K562 (cell line): ENCODE results near the gene CDYL. TPM values are rescaled to one million over a fixed set of nuclear protein-coding genes. Genes with fewer than 3 reads are reported as not detected.

Experiments
- ATAC-seq: fragments of 200-7000 bp; cut with Tn5 transposase; 3 replicates; pipeline ENCODE4 v1.9.1; 2020; ENCODE audit warnings: moderate library complexity
- BruUV-seq: library from RNA; stranded (reverse); fragments of 400-500 nt; replicated peaks from 2 replicates; lab custom pipeline; 2021; lab: Mats Ljungman, UMichigan
- CTCF ChIA-PET: fragments of 300-600 bp; formaldehyde crosslinking; extraction: SDS; loops from one replicate; lab custom pipeline; 2021; ENCODE audit warnings: low intra/inter-chr PET ratio; lab: Yijun Ruan, JAX
- POLR2A ChIA-PET: fragments of 300-600, 350-650 bp; sonication (Branson Sonifier 250); formaldehyde crosslinking; extraction: SDS; loops from one replicate; lab custom pipeline; 2021; ENCODE audit warnings: antibody characterized with exemption, inconsistent platforms; lab: Yijun Ruan, JAX
- DNase-seq, 4 experiments: peaks; one replicate each; pipeline versions ENCODE4 v3.0.0 to v3.0.0-alpha.2; 2011 to 2018; ENCODE audit warnings: low spot score in 3 of 4, mixed read lengths in 3 of 4; ENCODE audit errors: extremely low read depth in 1 of 4
- FAIRE-seq: peaks from 2 replicates; lab custom pipeline; 2011; peaks lifted over from hg19 to GRCh38; lab: Jason Lieb, UNC
- H2AFZ ChIP-seq: 2 replicates; pipeline ENCODE4 v1.6.0; 2011; ENCODE audit warnings: low read depth, low read length, control low read depth, inconsistent platforms
- H3K27ac ChIP-seq: fragments of 200-600 bp; 3 replicates; pipeline ENCODE4 v1.8.0; 2011; ENCODE audit warnings: low read depth, mild to moderate bottlenecking, control low read depth, inconsistent platforms, low read length, moderate library complexity, mixed read lengths; ENCODE audit errors: extremely low read depth
- H3K27me3 ChIP-seq, 2 experiments: fragments of 300-600 bp in 1 of 2; 2 replicates in 1 of 2; 3 replicates in 1 of 2; pipeline versions ENCODE4 v1.6.0 to v1.8.0; 2011; ENCODE audit warnings: inconsistent platforms in 2 of 2, low read length in 2 of 2, mild to moderate bottlenecking in 1 of 2, mixed read lengths in 1 of 2, moderate library complexity in 1 of 2; ENCODE audit not compliant: control insufficient read depth in 2 of 2, insufficient read depth in 2 of 2
- H3K36me3 ChIP-seq: fragments of 300-600 bp; 3 replicates; pipeline ENCODE4 v1.8.0; 2011; ENCODE audit warnings: mild to moderate bottlenecking, low read length, inconsistent platforms; ENCODE audit not compliant: control insufficient read depth, insufficient read depth
- H3K4me1 ChIP-seq, 2 experiments: fragments of 200-600 bp in 1 of 2; replicated peaks in 1 of 2; 2 replicates in 1 of 2; 3 replicates in 1 of 2; pipeline versions ENCODE4 v1.5.1 to v1.8.0; 2011; ENCODE audit warnings: inconsistent platforms in 2 of 2, low read length in 2 of 2, mild to moderate bottlenecking in 1 of 2, mixed read lengths in 1 of 2, moderate library complexity in 1 of 2; ENCODE audit not compliant: control insufficient read depth in 2 of 2, insufficient read depth in 2 of 2
- H3K4me2 ChIP-seq: 2 replicates; pipeline ENCODE4 v1.6.1; 2011; ENCODE audit warnings: low read length, control low read depth, inconsistent platforms, mixed read lengths; ENCODE audit not compliant: insufficient read depth
- H3K4me3 ChIP-seq: fragments of 200-600 bp; sonication (generic), shearing (Covaris generic); 2 replicates; pipeline ENCODE4 v1.5.1; 2016; ENCODE audit warnings: control low read depth, inconsistent platforms
- H3K79me2 ChIP-seq: fragments of 200-600 bp; 3 replicates; pipeline ENCODE4 v1.8.0; 2011; ENCODE audit warnings: low read length, inconsistent platforms; ENCODE audit not compliant: control insufficient read depth, insufficient read depth
- H3K9ac ChIP-seq, 2 experiments: 2 replicates each; pipeline versions ENCODE4 v1.6.0 to v1.6.1; 2011; ENCODE audit warnings: low read depth in 2 of 2, low read length in 2 of 2, control low read depth in 1 of 2, inconsistent platforms in 1 of 2, mild to moderate bottlenecking in 1 of 2, mixed read lengths in 1 of 2; ENCODE audit not compliant: insufficient read depth in 1 of 2
- H3K9me1 ChIP-seq: one replicate; pipeline ENCODE4 v1.6.0; 2011; ENCODE audit warnings: inconsistent platforms, mild to moderate bottlenecking, low read length, moderate library complexity; ENCODE audit not compliant: control insufficient read depth, insufficient read depth
- H3K9me3 ChIP-seq: replicated peaks from 2 replicates; pipeline ENCODE4 v1.5.1; 2011; ENCODE audit warnings: low read depth, low read length, inconsistent platforms; ENCODE audit not compliant: control insufficient read depth, insufficient read depth
- H4K20me1 ChIP-seq: replicated peaks from 2 replicates; pipeline ENCODE4 v1.6.1; 2011; ENCODE audit warnings: low read length, inconsistent platforms, mixed read lengths; ENCODE audit not compliant: control insufficient read depth, insufficient read depth
- ATF3 ChIP-seq, 2 experiments: fragments of 450-650 bp in 1 of 2; sonication (generic) in 1 of 2; formaldehyde crosslinking in 1 of 2; IDR thresholded peaks in 1 of 2; conservative IDR thresholded peaks in 1 of 2; 2 replicates each; pipeline versions ENCODE4 v1.6.1 to v1.8.1; 2016 to 2023; ENCODE audit warnings: mild to moderate bottlenecking in 2 of 2, moderate library complexity in 2 of 2, inconsistent platforms in 1 of 2, missing genetic modification reagents in 1 of 2
- CSDE1 ChIP-seq, 2 experiments: fragments of 450-650 bp; IDR thresholded peaks; 2 replicates each; pipeline ENCODE4 v1.6.1; 2016; ENCODE audit warnings: mild to moderate bottlenecking in 1 of 2
- MCM5 ChIP-seq: fragments of 450-650 bp; IDR thresholded peaks from 2 replicates; pipeline ENCODE4 v1.6.1; 2016; ENCODE audit warnings: low read depth
- PHF20 ChIP-seq: fragments of 450-650 bp; IDR thresholded peaks from 2 replicates; pipeline ENCODE4 v1.6.1; 2018; ENCODE audit not compliant: partially characterized antibody
- PTBP1 ChIP-seq: fragments of 200-400 bp; formaldehyde crosslinking; IDR thresholded peaks from 2 replicates; pipeline ENCODE4 v1.6.1; 2017; ENCODE audit warnings: low read depth, low read length
- SMAD1 ChIP-seq: fragments of 150-350 bp; IDR thresholded peaks from 2 replicates; pipeline ENCODE4 v1.6.1; 2014; ENCODE audit warnings: low read length, low read depth; ENCODE audit not compliant: partially characterized antibody
- TRIM25 ChIP-seq: fragments of 450-650 bp; IDR thresholded peaks from 2 replicates; pipeline ENCODE4 v1.7.0; 2016; ENCODE audit warnings: borderline replicate concordance
- ZBTB2 ChIP-seq: fragments of 450-650 bp; IDR thresholded peaks from 2 replicates; pipeline ENCODE4 v1.6.1; 2016; ENCODE audit warnings: antibody characterized with exemption
- ZNF347 ChIP-seq: fragments of 450-650 bp; formaldehyde crosslinking; IDR thresholded peaks from 2 replicates; pipeline ENCODE4 v1.4.0; 2020; ENCODE audit warnings: low read depth, mild to moderate bottlenecking, moderate library complexity
- WGBS: fragments of 100-300 bp; shearing (Covaris generic); methylation state at CpG from one replicate; pipeline ENCODE4 v1.1.6; 2016; ENCODE audit warnings: low coverage, mixed read lengths; ENCODE audit not compliant: insufficient coverage; ENCODE audit errors: missing lambda C conversion rate; 5-methylcytosine and 5-hydroxymethylcytosine counted together
- in situ Hi-C: fragments of 300-500 bp; cut with MboI; formaldehyde crosslinking; loops from 4 replicates; pipeline ENCODE4 v1.15.0; 2018; ENCODE audit warnings: inconsistent platforms, mixed read lengths
- intact Hi-C: fragments of 100-400 bp; cut with micrococcal nuclease; formaldehyde crosslinking; loops from 2 replicates; pipeline ENCODE4 v1.14.2; 2022
- polyA plus RNA-seq, 8 experiments: library from polyadenylated mRNA; depleted of rRNA in 4 of 8; stranded (reverse) in 5 of 8; unstranded in 3 of 8; fragments of >200 nt; fragmentation: Nextera tagmentation in 2 of 8; fragmentation: Illumina TruSeq in 1 of 8; extraction: Ambion mirVana in 2 of 8; extraction: Trizol in 1 of 8; gene quantifications; 2 replicates each; pipeline versions ENCODE4 v1.2.1 to v1.2.3, GENCODE V29; 2011 to 2014; ENCODE audit warnings: inconsistent platforms in 1 of 8, missing spikeins in 1 of 8
- total RNA-seq, 7 experiments: library from RNA; depleted of rRNA in 6 of 7; stranded (reverse); fragments of >200 nt in 6 of 7; fragmentation: Illumina TruSeq in 2 of 7; extraction: Trizol in 2 of 7; gene quantifications; 2 replicates each; pipeline versions ENCODE4 v1.2.1 to v1.2.3, GENCODE V29; 2011 to 2021; ENCODE audit warnings: low replicate concordance in 1 of 7

CDYL gene
- total and polyA plus RNA-seq, 9 of the 15 experiments (the other 6 are each of a cell fraction or from before 2014, with no cell fraction given) = 8.1 to 45.8 (median 40.8) TPM

- CTCF ChIA-PET = no interaction called here
- no TSS peak for BruUV-seq
- H2AFZ ChIP-seq = no peak overlapping the region
- no peak for DNase-seq
- TF ChIP-seq SMAD1 (no peak), ZBTB2 (no peak), CSDE1 (IDR thresholded peaks at IDR 0.05) (no peak), ATF3 (IDR thresholded peaks at IDR 0.05) (no peak), ATF3 (CRISPR knock-in tag; conservative IDR thresholded peaks at IDR 0.05) (no peak), TRIM25 (no peak), ZNF347 (CRISPR knock-in tag) (no peak), PTBP1 (no peak), PHF20 (no peak), MCM5 (no peak)
- TF ChIP-seq, all 486 proteins: peak for 0
- H3K27me3 ChIP-seq = no peaks in the 10 kb centered on the region
- ATAC-seq (no peak), FAIRE-seq (no peak)
- H4K20me1 ChIP-seq = peaks cover 38% of the 10 kb centered on the region
- POLR2A ChIA-PET = interaction anchor here (0.8 kb wide), 1 partner anchor 10 kb away, joined by 3 read pairs; no protein-coding TSS in a partner anchor
- H3K9me1 ChIP-seq = no peaks in the 10 kb centered on the region
- H3K9ac ChIP-seq = no peak overlapping the region
- 43% methylated on average over 6 of the region's 6 CpGs for WGBS
- no peak overlapping the region for H3K27ac ChIP-seq
- intact Hi-C loops = no loop called here
- H3K9me3 ChIP-seq = no peaks in the 10 kb centered on the region
- peaks cover 98% of the 10 kb centered on the region for H3K79me2 ChIP-seq
- H3K4me1 ChIP-seq = peaks cover 0 to 3% of the 10 kb centered on the region in 2 experiments; a peak in 3 of 5 replicates
- H3K4me2 ChIP-seq = no peak overlapping the region
- no peak overlapping the region for H3K4me3 ChIP-seq
- H3K36me3 ChIP-seq = no peaks in the 10 kb centered on the region
- in situ Hi-C loops = no loop called here
Observed at GRCh38 chr6:4873928-4874327, 97.7 kb downstream of the CDYL start.
